Nephron progenitor cell (in vitro differentiated cells): ENCODE measurements around the gene TWNK.

ENCODE experiments used
- DNase-seq: peaks from one replicate; pipeline ENCODE4 v3.0.0; 2021
- H3K27ac Mint-ChIP-seq: 2 replicates; pipeline ENCODE4 v1.8.0; 2021; ENCODE audit warnings: mild to moderate bottlenecking, moderate library complexity, mixed read lengths
- H3K27me3 Mint-ChIP-seq: 2 replicates; pipeline ENCODE4 v1.8.0; 2021; ENCODE audit warnings: mild to moderate bottlenecking, low read depth, mixed read lengths; ENCODE audit not compliant: poor library complexity
- H3K36me3 Mint-ChIP-seq: 2 replicates; pipeline ENCODE4 v1.8.0; 2021; ENCODE audit warnings: low read depth, mixed read lengths
- H3K4me1 Mint-ChIP-seq: 2 replicates; pipeline ENCODE4 v1.8.0; 2021; ENCODE audit warnings: mixed read lengths
- H3K4me3 Mint-ChIP-seq: 2 replicates; pipeline ENCODE4 v1.8.0; 2021; ENCODE audit warnings: mild to moderate bottlenecking, moderate library complexity, mixed read lengths
- H3K9me3 Mint-ChIP-seq: 2 replicates; pipeline ENCODE4 v1.8.0; 2021; ENCODE audit warnings: mild to moderate bottlenecking, moderate library complexity, mixed read lengths
- CTCF ChIP-seq: fragments of 200-600 bp; sonication (generic); IDR thresholded peaks from 2 replicates; pipeline ENCODE4 v1.5.0; 2021; ENCODE audit warnings: antibody characterized with exemption

TWNK gene

GRCh38 chr10:101018600-101019439 lies 31.5 kb downstream of the TWNK start:
- peak overlapping the region; percentile 38 for H3K4me3 Mint-ChIP-seq
- no peaks in the 10 kb centered on the region for H3K36me3 Mint-ChIP-seq
- TF ChIP-seq CTCF: peak; percentile 67
- H3K27me3 Mint-ChIP-seq: peaks cover 83% of the 10 kb centered on the region
- peaks cover 55% of the 10 kb centered on the region for H3K4me1 Mint-ChIP-seq
- H3K9me3 Mint-ChIP-seq: no peaks in the 10 kb centered on the region
- peak; percentile 92 for DNase-seq
- H3K27ac Mint-ChIP-seq: no peak overlapping the region

GRCh38 chr10:101019440-101019703 lies 32.0 kb downstream of the TWNK start:
- H3K4me3 Mint-ChIP-seq: peak overlapping the region; percentile 11
- no peaks in the 10 kb centered on the region for H3K9me3 Mint-ChIP-seq
- peaks cover 53% of the 10 kb centered on the region for H3K4me1 Mint-ChIP-seq
- DNase-seq: no peak
- no peaks in the 10 kb centered on the region for H3K36me3 Mint-ChIP-seq
- H3K27ac Mint-ChIP-seq: no peak overlapping the region
- peaks cover 82% of the 10 kb centered on the region for H3K27me3 Mint-ChIP-seq
- no peak for TF ChIP-seq CTCF

GRCh38 chr10:101020427-101021075 lies 33.2 kb downstream of the TWNK start:
- Mint-ChIP-seq H3K9me3 (no peaks in the 10 kb centered on the region), H3K36me3 (no peaks in the 10 kb centered on the region), H3K4me3 (no peak overlapping the region), H3K27me3 (peaks cover 72% of the 10 kb centered on the region), H3K4me1 (peaks cover 50% of the 10 kb centered on the region), H3K27ac (no peak overlapping the region)
- no peak for DNase-seq
- no peak for TF ChIP-seq CTCF

- H3K27ac Mint-ChIP-seq: no peak overlapping the region
These were observed 33.9 kb downstream of the TWNK start for GRCh38 chr10:101021239-101021638.

GRCh38 chr10:101021692-101022251 lies 34.4 kb downstream of the TWNK start:
- H3K27ac Mint-ChIP-seq: no peak overlapping the region
- peaks cover 61% of the 10 kb centered on the region for H3K27me3 Mint-ChIP-seq

More at GRCh38 chr10:101021239-101021638, 33.9 kb downstream of the TWNK start:
- Mint-ChIP-seq H3K4me1 (peaks cover 51% of the 10 kb centered on the region), H3K4me3 (no peak overlapping the region), H3K9me3 (no peaks in the 10 kb centered on the region), H3K27me3 (peaks cover 67% of the 10 kb centered on the region), H3K36me3 (no peaks in the 10 kb centered on the region)
- no peak for DNase-seq
- no peak for TF ChIP-seq CTCF

More at GRCh38 chr10:101021692-101022251, 34.4 kb downstream of the TWNK start:
- Mint-ChIP-seq H3K4me3 (no peak overlapping the region), H3K9me3 (no peaks in the 10 kb centered on the region), H3K4me1 (peaks cover 51% of the 10 kb centered on the region), H3K36me3 (no peaks in the 10 kb centered on the region)
- no peak for DNase-seq
- no peak for TF ChIP-seq CTCF
